HUES64 (cell line): Measurements from ENCODE around the gene HOXB3.

Experiments used
- H3K27ac ChIP-seq: 2 replicates; pipeline ENCODE4 v1.7.0; 2013; ENCODE audit warnings: low read depth, low read length, inconsistent platforms
- H3K27me3 ChIP-seq: 2 replicates; pipeline ENCODE4 v1.6.1; 2013; ENCODE audit warnings: mild to moderate bottlenecking, low read length; ENCODE audit not compliant: insufficient read depth
- H3K36me3 ChIP-seq: 2 replicates; pipeline ENCODE4 v1.6.1; 2013; ENCODE audit warnings: mild to moderate bottlenecking, low read length; ENCODE audit not compliant: insufficient read depth
- H3K4me1 ChIP-seq: 2 replicates; pipeline ENCODE4 v1.6.1; 2013; ENCODE audit warnings: mild to moderate bottlenecking, low read length, moderate library complexity; ENCODE audit not compliant: insufficient read depth
- H3K4me3 ChIP-seq: 2 replicates; pipeline ENCODE4 v1.5.1; 2013; ENCODE audit warnings: mild to moderate bottlenecking, low read length, moderate library complexity
- H3K9ac ChIP-seq: 2 replicates; pipeline ENCODE4 v1.6.1; 2013; ENCODE audit warnings: mild to moderate bottlenecking, low read depth, low read length
- H3K9me3 ChIP-seq: 2 replicates; pipeline ENCODE4 v1.6.1; 2013; ENCODE audit warnings: low read depth, low read length; ENCODE audit not compliant: insufficient read depth
- WGBS: fragments of 150-250, 120-280 bp; methylation state at CpG from one replicate; pipeline ENCODE4 v1.1.7; 2013; ENCODE audit warnings: missing lambda C conversion rate; 5-methylcytosine and 5-hydroxymethylcytosine counted together

HOXB3 gene

GRCh38 chr17:48616717-48617470, 26.9 kb upstream of the HOXB3 start:
- WGBS = 8% methylated on average over 12 of the region's 15 CpGs
- Histone ChIP-seq H3K9ac (no peak overlapping the region), H3K36me3 (no peaks in the 10 kb centered on the region), H3K9me3 (0 out of 2 replicates have a peak, but pooled peaks cover 3% of the 10 kb centered on the region), H3K27ac (no peak overlapping the region), H3K27me3 (peaks cover 100% of the 10 kb centered on the region), H3K4me3 (no peak overlapping the region), H3K4me1 (peaks cover 2% of the 10 kb centered on the region; the same call in 1 of the 2 replicates)

GRCh38 chr17:48615963-48616716, 26.1 kb upstream of the HOXB3 start:
- Histone ChIP-seq H3K27ac (no peak overlapping the region), H3K4me1 (peaks cover 2% of the 10 kb centered on the region; the same call in 1 of the 2 replicates), H3K27me3 (peaks cover 100% of the 10 kb centered on the region), H3K9ac (no peak overlapping the region), H3K36me3 (no peaks in the 10 kb centered on the region), H3K4me3 (no peak overlapping the region), H3K9me3 (0 out of 2 replicates have a peak, but pooled peaks cover 3% of the 10 kb centered on the region)
- 10% methylated on average over 17 of the region's 17 CpGs for WGBS

- H3K27me3 ChIP-seq = peaks cover 100% of the 10 kb centered on the region
- H3K9ac ChIP-seq = no peak within 1 kb of the TSS
- H3K36me3 ChIP-seq = no peaks in the 10 kb centered on the region
- 9% methylated on average over 35 of the region's 41 CpGs for WGBS
- no peak within 1 kb of the TSS for H3K4me3 ChIP-seq
- H3K9me3 ChIP-seq = no peaks in the 10 kb centered on the region
- H3K4me1 ChIP-seq = peaks cover 2% of the 10 kb centered on the region; the same call in 1 of the 2 replicates
- no peak within 1 kb of the TSS for H3K27ac ChIP-seq
Observed at GRCh38 chr17:48615047-48615962, 25.3 kb upstream of the HOXB3 start, which contains the start of gene HOXB8. Gene HOXB8, minus strand, starts transcription at chr17:48615292. Its CDS starts 588 bp downstream, at chr17:48614704.

- Histone ChIP-seq H3K4me3 (no peak overlapping the region), H3K9ac (no peak overlapping the region), H3K27me3 (peaks cover 100% of the 10 kb centered on the region)
Observed at GRCh38 chr17:48613862-48614694, 24.0 kb upstream of the HOXB3 start.

GRCh38 chr17:48612854-48613691, 23.0 kb upstream of the HOXB3 start:
- H3K4me1 ChIP-seq = peaks cover 2% of the 10 kb centered on the region; the same call in 1 of the 2 replicates
- no peaks in the 10 kb centered on the region for H3K36me3 ChIP-seq
- peak overlapping the region; percentile 20; the same call in 1 of the 2 replicates for H3K4me3 ChIP-seq
- no peak overlapping the region for H3K27ac ChIP-seq
- under 1% methylated on average over 67 of the region's 67 CpGs for WGBS
- peaks cover 100% of the 10 kb centered on the region for H3K27me3 ChIP-seq
- H3K9me3 ChIP-seq = no peaks in the 10 kb centered on the region
- no peak overlapping the region for H3K9ac ChIP-seq

More at GRCh38 chr17:48613862-48614694, 24.0 kb upstream of the HOXB3 start:
- 2% methylated on average over 54 of the region's 55 CpGs for WGBS
- Histone ChIP-seq H3K4me1 (peaks cover 2% of the 10 kb centered on the region; the same call in 1 of the 2 replicates), H3K9me3 (no peaks in the 10 kb centered on the region), H3K36me3 (no peaks in the 10 kb centered on the region), H3K27ac (no peak overlapping the region)

- H3K4me3 ChIP-seq = no peak overlapping the region
- H3K27me3 ChIP-seq = peaks cover 100% of the 10 kb centered on the region
- peaks cover 2% of the 10 kb centered on the region; the same call in 1 of the 2 replicates for H3K4me1 ChIP-seq
- H3K9ac ChIP-seq = no peak overlapping the region
- H3K9me3 ChIP-seq = no peaks in the 10 kb centered on the region
- no peaks in the 10 kb centered on the region for H3K36me3 ChIP-seq
- no peak overlapping the region for H3K27ac ChIP-seq
- 3% methylated on average over 15 of the region's 15 CpGs for WGBS
Observed at GRCh38 chr17:48612456-48612853, 22.4 kb upstream of the HOXB3 start.

GRCh38 chr17:48611681-48612455, 21.8 kb upstream of the HOXB3 start:
- peaks cover 100% of the 10 kb centered on the region for H3K27me3 ChIP-seq

GRCh38 chr17:48611213-48611612, 21.2 kb upstream of the HOXB3 start:
- H3K4me3 ChIP-seq = peak overlapping the region; percentile 26; the same call in 1 of the 2 replicates
- no peak overlapping the region for H3K27ac ChIP-seq
- WGBS = 5% methylated on average over 21 of the region's 22 CpGs
- H3K36me3 ChIP-seq = no peaks in the 10 kb centered on the region
- peaks cover 2% of the 10 kb centered on the region; the same call in 1 of the 2 replicates for H3K4me1 ChIP-seq
- H3K27me3 ChIP-seq = peaks cover 100% of the 10 kb centered on the region
- H3K9me3 ChIP-seq = no peaks in the 10 kb centered on the region
- no peak overlapping the region for H3K9ac ChIP-seq

More at GRCh38 chr17:48611681-48612455, 21.8 kb upstream of the HOXB3 start:
- H3K36me3 ChIP-seq = no peaks in the 10 kb centered on the region
- WGBS = 1% methylated on average over 36 of the region's 36 CpGs
- no peak overlapping the region; the same call in 1 of the 2 replicates for H3K4me3 ChIP-seq
- H3K27ac ChIP-seq = no peak overlapping the region
- no peak overlapping the region for H3K9ac ChIP-seq
- peaks cover 2% of the 10 kb centered on the region; the same call in 1 of the 2 replicates for H3K4me1 ChIP-seq
- no peaks in the 10 kb centered on the region for H3K9me3 ChIP-seq
